Measurements from ENCODE around the gene BFSP2. TPM values are rescaled to one million over a fixed set of nuclear protein-coding genes. Genes with fewer than 3 reads are reported as not detected.

BFSP2 gene
- not detected for total RNA-seq

DNA sequence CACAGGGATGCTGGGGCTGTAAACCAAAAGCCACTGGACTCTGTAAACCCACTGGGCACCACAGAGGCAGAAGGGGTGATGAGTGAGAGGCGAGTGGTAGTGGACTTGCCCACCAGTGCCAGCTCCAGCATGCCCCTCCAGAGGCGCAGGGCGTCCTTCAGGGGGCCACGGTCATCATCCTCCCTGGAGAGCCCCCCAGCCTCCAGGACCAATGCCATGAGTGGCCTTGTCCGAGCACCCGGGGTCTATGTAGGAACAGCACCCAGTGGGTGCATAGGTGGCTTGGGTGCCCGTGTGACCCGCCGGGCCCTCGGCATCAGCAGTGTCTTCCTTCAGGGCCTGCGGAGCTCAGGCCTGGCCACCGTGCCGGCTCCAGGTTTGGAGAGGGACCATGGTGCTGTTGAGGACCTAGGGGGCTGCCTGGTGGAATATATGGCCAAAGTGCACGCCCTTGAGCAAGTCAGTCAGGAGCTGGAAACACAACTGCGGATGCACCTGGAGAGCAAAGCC, at the start of gene BFSP2:
BFSP2 (plus strand) TSS at position 51 of the 510 bp plus-strand sequence; CDS start at position 79, 28 bp downstream.
- DNase-seq = no peak

DNA sequence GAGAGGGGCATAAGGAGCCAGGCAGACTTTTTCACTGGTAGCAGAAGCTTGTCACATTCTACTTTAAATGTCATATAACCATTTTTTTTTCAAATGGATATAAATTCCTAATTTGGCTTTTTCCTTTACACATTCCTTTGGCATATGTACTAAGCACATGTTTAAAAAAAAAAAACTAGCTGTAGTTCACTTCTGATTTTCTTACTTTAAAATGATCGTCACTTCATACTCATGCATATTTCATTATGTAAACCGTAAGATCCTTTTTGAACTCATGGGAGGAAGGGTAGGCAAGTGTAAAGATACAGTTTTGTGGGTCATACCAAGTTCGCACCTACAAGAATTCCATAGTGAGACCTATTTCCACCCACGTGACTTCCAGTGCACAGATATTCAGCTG, 45.1 kb upstream of the BFSP2 start:
- no peak for DNase-seq

DNA sequence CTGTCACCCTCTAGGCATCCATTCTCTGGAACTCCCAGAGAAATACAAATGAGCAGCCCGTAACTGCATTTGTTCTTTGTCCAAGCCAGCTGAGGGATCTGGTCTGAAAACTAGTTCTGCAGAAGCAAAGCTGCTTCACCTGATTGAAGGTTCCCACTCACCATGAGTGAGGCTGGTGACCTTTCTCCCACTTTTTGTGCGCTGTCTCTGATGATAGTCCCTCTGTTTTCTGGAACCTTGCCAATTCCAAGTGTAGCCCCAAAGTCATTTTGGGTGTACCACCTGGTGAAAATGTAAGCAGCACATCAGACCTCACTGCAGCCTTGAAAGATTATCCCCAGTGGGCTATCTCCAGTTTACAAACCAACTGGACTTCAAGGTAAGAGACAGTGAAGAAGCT, 39.4 kb upstream of the BFSP2 start:
- no peak for DNase-seq

GRCh38 chr3:133361011-133361410, 38.8 kb upstream of the BFSP2 start:
- DNase-seq = no peak

GRCh38 chr3:133361435-133361834, 38.4 kb upstream of the BFSP2 start:
- DNase-seq = no peak

DNA sequence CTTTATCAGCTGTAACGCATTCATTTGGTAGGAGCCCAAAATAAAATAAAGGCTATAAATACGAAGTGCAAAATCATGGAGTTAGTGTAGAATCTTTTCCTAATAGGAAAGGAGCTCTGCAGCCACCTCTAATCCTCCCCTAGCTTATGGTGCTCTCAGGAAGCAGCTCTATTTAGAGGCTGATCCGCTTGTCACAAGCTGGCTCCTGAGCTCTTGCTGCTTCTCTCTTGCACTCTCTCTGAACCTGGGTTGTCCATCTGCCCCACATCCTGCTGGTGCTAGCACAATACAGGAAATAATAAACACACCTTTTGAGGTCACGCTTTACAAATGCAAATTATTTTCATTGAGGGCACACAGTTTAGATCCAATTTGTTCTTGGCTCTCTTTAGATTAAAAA, 37.3 kb upstream of the BFSP2 start:
- no peak for DNase-seq

- no peak for DNase-seq
These were observed 35.2 kb upstream of the BFSP2 start for GRCh38 chr3:133364704-133365103.

DNA sequence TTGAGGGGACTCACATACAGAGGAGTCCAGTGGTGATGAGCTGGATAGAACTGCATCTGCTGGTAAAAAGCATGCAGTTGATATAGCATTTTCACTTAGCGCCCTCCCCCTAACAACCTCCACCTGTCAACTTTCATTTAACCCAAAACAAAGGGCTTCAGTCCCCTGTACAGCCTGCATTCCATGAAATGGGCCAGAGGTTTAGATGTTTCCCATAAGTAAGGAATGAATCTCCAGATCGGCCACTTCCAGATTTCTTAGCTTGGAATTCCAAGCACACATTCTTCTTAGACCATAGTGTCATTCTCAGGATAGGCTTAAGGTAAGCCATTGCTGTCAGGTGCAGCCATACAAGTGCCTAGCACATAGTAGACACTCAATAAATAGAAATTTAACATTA, 32.9 kb upstream of the BFSP2 start:
- DNase-seq = no peak

DNA sequence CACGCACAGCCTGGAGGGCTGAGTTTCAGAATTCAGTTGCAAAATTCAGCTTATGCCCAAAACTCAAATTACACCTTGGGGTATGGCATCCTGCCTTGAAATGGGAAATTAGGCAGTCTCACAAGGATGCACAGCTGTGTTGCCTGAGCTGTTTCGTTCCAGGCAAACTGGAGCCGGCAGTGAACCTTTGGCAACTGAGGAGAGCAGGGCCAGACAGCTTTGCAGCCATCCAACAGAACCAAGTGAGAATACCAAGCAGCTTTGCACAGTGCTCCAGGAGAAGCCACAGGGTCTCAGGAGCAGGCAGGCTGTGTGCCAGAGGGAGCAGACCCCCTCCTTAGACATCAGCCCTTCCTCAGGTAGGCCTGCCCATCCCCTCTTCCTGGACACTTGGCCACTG, 32.5 kb upstream of the BFSP2 start:
- DNase-seq = no peak

- no peak for DNase-seq
These were observed 31.9 kb upstream of the BFSP2 start for GRCh38 chr3:133367956-133368355.

- peak; percentile 24 for DNase-seq
These were observed 31.3 kb upstream of the BFSP2 start for GRCh38 chr3:133368371-133369067.

DNA sequence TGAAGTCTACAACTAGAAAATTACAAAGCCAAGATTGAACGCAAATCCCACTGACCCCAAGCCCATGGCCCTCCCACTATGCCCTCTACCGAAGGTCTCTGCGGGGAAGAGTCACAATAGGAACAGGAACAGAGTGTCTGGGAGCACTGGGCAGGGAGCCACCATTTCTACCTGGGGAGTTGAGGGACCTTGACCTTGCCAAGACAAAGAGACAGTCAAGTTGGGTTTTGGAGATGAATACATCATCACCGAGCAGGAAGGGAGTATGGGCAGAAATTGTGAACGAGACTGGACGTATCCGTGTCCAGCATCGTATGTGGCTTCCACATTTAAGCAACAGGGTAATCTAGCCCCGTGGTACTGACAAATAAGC, 30.8 kb upstream of the BFSP2 start:
- no peak for DNase-seq

DNA sequence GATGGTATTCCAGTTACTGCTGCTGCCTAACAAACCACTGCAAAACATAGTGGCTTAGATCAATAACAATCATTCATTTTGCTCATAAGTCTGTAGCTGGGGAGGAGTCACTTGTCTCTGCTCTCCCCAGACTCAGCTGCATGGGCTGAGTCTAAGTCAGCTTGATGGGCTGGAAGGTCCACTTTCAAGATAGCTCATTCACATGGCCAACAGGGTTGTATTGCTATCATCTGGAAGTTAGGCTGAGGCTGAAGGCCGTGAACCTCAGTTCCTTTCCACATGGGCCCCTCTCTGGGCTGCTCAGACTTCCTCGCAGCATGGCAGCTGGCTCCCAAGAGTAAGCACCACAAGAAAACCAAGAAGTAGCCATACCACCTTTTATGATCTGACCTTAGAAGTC, 28.7 kb upstream of the BFSP2 start:
- DNase-seq = no peak

GRCh38 chr3:133371676-133372075, 28.2 kb upstream of the BFSP2 start:
- DNase-seq = no peak

- no peak for DNase-seq
These were observed 25.0 kb upstream of the BFSP2 start for GRCh38 chr3:133374708-133375402.

DNA sequence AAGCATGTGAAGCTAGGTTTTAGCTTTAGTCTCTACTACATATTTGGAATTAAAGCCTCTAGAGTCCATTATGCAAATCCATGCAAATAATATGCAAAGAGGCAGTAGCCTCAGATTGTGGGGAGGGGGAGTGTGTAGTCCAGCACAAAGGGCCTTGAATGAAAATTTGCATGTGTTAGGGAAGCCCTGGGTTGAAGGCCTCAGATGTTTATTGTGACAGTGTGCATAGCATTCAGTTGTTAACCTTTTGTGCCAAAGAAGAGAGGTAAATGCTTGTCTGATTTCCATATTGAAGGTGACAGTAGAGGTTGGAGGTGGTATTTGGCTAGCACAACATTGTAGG, 24.5 kb upstream of the BFSP2 start:
- DNase-seq = no peak

- no peak for DNase-seq
These were observed 23.0 kb upstream of the BFSP2 start for GRCh38 chr3:133376810-133377209.

- peak; percentile 56 for DNase-seq
These were observed 22.5 kb upstream of the BFSP2 start for GRCh38 chr3:133377396-133377795.

GRCh38 chr3:133379926-133380325, 19.9 kb upstream of the BFSP2 start:
- no peak for DNase-seq

- DNase-seq = no peak
These were observed 19.2 kb upstream of the BFSP2 start for GRCh38 chr3:133380481-133381225.

DNA sequence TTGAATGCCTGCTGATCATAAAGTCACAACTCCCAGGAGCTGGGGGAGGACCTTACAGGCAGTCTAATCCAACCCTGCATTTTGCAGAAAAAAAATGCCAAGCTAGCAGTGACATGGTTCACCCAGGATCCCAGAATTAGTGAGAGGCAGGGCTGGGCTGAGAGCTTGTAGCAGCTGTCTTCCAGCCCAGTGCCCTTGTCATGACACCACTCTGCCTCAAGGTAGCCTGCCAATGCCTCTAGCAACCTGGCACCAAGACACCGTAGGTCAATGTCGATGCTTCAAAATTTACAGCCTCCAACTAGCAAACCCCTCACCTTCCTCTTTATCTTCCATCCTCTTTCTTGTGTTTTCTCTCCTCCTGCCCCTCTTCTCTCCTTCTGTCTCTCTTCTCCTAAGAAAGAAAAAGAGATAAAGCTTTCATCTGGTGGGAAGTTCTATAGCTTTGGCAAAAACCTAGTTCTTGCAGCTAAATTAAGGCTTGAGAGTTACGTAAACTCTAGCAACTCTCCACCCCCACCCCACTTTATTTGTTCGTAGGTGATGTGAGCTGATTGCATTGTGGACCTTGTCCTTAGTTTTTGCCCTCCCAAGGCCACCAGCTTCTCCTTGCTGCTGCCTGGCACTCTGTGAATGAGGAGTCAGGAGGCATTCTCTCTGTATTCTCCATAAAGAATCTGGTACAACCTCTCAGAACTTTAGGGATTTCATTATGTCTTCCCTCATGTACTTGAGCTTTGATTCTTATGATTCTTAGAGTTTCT, 18.3 kb upstream of the BFSP2 start:
- no peak for DNase-seq

DNA sequence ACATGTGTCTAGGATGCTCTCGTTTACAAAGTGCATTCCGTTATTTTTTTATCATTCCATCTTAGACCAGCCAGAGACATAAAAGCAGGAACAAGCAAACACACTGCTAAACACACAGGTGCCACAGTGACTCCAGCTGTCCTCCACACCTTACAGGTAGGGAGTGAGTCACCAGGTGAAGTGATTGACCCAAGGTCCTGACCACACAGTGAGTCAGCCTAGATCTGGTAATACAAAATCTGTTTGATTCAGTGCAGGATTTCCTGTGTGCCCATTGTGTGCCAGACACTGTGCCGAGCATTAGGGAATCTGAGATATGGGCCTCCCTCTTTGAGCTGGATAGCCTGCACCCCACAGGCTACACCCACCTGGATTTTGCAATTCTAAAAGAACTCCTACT, 16.7 kb upstream of the BFSP2 start:
- no peak for DNase-seq

- DNase-seq = no peak
These were observed 16.1 kb upstream of the BFSP2 start for GRCh38 chr3:133383741-133384140.
